Fibroblast of skin of scalp (primary cell): ENCODE measurements around the gene TRIM17.
"Not testable (repeated sequence)": the region's sequence is repeated elsewhere in the genome, so short reads cannot be mapped to it uniquely, and the experiment has no call there.

Experiments used
- DNase-seq: peaks from one replicate; pipeline ENCODE4 v3.0.0-alpha.2; 2013

Gene TRIM17

GRCh38 chr1:228446852-228447251, 30.2 kb upstream of the TRIM17 start:
- DNase-seq: no peak

DNA sequence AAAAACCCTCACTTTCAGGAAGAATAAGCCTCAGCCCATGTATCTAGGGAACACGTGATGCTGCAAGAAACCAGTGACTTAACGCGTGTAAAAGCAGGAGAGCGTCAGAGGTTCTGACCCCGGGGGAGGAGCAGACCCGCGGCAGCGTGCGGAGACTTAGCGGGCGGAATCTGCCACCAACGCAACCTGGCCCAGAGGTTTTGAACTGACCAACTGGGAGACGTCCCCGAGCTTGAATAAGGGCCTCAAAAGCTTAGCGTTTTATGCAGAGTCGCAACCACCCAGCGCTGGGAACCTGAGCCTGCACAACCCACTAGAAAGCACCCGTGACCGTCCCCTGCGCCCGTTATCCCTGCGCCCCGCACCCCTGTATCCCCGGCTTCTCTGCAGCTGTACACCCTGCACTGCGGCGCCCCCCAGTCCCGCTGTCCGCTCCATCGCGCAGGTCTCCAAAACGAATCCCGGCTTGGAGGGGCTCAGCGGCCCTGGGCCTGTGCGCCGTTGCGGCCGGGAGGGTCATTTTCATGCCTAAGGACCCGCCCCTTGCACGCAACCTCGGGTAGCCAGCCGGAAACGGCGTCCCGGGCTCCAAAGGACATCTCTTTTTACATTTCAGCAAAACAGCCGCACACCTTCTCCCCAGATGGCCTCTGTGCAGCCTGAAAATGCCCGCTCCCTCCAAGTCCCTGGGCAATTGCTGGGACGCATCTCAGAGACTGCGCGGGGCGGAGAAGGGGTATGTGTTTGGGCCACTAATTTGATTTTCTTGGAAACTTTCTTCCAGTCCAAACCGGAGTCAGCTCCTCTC, 29.4 kb upstream of the TRIM17 start:
- DNase-seq: peak; percentile 13

DNA sequence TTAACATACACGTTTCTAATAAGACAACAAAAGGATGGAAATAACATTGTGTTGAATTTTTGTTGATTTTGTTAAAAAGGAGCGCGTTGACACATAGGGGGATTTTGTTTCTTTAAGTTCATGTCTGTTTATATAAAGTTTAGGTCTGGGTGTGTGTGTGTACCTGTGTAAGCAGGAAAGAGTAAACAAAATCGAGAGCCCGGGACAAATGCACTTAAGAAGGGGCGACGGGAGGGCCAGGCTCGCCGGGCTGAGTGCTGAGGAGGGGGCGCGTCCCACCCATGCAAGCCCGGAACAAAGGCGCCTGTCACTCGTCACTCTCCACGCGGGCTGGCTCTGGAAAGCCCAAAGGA, 28.8 kb upstream of the TRIM17 start:
- DNase-seq: no peak

GRCh38 chr1:228443395-228443794, 26.7 kb upstream of the TRIM17 start:
- no peak for DNase-seq

GRCh38 chr1:228440761-228441500, 24.3 kb upstream of the TRIM17 start:
- DNase-seq: no peak

DNA sequence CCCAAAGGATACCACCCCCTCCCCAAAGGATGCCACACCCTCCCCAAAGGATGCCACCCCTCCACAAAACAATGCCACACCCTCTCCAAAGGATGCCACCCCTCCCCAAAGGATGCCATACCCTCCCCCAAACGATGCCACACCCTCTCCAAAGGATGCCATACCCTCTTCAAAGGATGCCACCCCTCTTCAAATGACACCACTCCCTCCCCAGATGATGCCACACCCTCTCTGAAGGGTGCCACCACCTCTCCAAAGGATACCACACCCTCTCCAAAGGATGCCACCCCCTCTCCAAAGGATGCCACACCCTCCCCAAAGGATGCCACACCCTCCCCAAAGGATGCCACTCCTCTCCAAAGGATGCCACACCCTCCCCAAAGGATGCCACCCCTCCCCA, 21.6 kb upstream of the TRIM17 start:
- DNase-seq: no peak

DNA sequence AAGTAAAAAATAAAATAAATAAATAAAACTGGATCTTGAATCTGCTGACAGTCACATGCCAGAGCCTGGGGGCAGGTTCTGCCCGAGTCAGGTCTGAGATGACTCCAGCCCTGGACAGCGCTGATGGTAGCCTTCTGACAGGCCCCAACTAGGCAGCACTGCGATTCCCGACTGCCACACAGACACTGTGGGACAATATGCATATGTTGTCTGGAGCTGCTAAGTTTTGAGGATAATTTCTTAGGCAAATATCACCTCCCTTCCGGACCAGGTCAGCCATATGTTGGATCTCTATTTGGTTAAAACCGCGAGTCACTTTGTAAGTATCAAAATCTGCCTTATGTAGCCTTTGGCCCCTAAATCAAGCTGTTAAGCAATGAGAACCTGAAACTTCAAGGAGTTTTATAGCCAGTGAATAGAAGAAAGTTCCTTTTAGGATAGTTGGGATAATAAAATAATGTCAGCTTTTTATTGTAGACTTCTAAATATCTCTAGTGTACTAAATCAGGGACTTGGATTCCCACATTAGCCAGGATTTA, 20.8 kb upstream of the TRIM17 start:
- no peak for DNase-seq

GRCh38 chr1:228434689-228435088, 18.0 kb upstream of the TRIM17 start:
- no peak for DNase-seq

GRCh38 chr1:228433337-228434053, 16.8 kb upstream of the TRIM17 start:
- DNase-seq: not testable (repeated sequence)

DNA sequence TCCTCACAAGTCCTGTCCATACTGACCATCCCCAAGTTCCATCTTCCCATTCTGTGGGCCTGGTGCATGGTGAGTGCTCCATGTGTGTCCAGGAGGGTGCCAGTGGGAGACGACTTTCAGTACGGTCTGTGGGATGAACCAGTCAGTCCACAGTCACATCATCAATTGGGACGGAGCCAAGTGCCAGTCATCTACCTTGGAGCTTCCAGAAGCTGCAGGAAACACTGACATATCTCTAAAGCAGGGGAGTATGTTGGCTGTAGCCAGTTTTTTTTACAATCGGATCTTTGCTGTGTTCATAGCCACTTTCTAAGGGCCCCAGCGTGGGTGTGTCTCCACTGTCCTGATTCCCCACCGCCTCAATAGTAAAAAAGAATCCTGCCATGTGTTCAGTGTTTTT, 13.6 kb upstream of the TRIM17 start:
- DNase-seq: no peak

- no peak for DNase-seq
Measured at GRCh38 chr1:228429698-228430097, 13.0 kb upstream of the TRIM17 start.

GRCh38 chr1:228429007-228429406, 12.3 kb upstream of the TRIM17 start:
- no peak for DNase-seq

- no peak for DNase-seq
Measured at GRCh38 chr1:228428412-228428811, 11.8 kb upstream of the TRIM17 start.

DNA sequence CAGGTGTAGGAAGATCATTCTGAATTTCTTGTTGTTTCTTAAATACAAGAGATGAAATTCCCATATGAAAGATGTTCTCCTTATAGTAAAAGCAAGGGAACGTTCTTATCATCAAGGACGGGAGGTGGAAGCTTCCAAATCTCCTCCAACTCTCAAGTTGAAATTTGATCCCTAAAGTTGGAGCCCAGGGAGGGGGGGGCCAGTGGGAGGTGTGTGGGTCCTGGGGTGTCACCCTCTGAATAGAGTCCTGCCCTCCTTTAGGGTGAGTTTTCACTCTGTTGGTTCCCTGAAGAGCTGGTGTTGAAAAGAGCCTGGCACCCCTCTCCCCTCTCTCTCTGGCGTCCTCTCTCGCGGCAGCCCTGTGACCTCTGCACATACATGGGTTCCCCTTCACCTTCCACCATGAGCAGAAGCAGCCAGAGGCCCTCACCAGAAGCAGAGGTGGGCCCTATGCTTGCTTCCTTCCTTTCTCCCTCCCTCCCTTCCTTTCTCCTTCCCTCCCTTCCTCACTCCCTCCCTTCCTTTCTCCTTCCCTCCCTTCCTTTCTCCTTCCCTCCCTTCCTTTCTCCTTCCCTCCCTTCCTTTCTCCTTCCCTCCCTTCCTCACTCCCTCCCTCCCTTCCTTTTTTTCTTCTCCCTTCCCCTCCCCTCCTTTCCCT, 10.0 kb upstream of the TRIM17 start:
- DNase-seq: no peak

DNA sequence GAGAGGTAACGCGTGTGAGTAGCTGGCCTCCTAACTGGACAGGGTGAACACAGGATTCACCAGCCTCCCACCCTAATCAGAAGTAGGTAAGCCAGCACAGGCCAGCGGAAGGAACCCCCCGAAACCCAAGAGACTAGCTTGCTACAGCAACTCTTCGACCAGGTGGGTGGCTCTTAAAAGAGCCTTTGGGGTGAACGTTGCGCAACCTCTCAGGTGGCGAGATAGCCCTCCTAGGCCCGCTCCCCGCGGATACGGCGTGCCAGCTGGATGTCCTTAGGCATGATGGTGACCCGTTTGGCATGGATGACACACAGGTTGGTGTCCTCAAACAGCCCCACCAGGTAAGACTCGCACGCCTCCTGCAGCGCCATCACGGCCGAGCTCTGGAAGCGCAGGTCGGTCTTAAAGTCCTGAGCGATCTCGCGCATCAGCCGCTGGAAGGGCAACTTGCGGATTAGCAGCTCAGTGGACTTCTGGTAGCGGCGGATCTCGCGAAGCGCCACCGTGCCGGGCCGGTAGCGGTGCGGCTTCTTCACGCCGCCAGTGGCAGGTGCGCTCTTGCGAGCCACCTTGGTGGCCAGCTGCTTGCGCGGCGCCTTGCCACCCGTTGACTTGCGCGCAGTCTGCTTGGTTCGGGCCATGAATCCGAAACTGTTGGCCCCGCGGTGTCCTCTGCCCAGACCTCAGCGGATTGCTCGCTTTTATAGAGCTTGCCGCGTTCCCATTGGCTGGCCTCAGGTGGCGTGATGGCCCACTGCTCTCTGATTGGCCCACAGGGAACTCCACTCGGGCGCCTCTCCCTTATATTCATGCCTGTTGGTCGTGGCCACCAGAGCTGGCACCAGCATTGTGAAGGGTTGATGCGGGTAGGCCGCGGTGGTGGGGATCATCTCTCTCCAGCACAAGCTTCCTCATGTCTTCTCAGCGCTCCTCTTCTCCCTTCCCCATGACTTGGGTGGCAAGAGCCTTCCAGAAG, 8.3 kb upstream of the TRIM17 start:
- DNase-seq: no peak

GRCh38 chr1:228423404-228424053, 6.9 kb upstream of the TRIM17 start:
- no peak for DNase-seq

DNA sequence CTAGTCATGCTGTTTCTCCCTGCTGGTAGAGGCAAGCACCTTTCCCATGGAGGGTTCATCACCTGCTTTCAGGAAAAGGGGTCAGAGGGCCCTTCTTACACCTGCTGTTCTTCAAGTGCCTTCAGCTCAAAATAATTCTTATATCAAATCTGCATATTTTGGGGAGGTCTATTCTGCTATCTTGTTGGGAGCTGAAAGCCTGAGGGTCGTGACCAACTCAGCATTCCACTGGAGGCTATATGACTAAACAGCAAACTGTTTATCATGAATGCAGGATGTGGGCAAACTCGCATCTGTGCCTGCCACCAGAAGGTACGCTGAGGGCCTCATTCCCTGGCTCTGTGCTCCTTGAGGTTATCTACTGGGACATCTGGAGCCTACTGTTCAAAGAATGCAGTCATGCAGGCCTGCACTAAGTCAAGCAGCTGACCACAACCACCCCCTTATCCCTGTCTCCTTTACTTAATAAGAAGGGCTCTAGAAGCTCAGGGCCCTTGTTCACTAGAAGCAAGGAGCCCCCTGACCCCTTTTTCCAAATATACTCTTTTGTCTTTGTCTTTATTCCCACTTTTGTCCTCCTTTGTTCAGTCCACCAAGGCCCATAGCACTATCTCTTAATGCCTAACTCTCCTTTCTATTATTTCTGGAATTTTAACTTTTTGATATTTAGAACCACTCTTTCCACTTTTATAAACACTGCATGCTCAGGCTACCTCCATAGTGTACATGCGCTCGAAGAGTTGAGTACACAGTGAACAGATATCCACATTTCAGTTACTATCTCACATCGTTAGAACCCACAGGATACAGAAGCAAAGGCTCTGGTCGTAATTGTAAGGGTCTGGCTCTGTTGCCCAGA, 4.5 kb upstream of the TRIM17 start:
- DNase-seq: no peak

DNA sequence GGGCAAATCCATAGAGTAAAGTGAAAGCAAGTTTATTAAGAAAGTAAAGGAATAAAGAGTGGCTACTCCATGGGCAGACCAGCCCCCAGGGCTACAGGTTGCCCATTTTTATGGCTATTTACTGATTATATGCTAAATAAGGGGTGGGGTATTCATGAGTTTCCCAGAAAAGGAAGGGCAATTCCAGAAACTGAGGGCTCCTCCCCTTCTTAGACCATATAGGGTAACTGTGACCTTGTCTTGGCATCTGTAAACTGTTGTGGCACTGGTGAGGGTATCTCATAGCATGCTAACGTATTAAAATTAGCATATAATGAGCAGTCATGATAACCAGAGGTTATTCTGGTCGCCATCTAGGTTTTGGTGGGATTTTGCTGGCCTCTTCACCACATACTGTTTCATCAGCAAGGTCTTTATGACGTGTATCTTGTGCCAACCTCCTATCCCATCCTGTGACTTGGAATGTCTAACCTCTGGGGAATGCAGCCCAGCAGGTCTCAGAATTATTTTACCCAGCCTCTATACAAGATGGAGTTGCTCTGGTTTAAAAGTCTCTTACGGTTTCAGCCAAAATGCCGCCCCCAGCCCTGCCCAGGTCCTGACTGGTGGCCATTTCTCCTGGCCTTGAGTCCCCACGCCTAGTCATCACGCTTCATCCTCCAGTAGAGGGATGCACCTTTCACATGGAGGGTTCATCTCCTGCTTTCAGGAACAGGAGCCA, 982 bp upstream of the TRIM17 start:
- DNase-seq: no peak

- DNase-seq: no peak
Measured at GRCh38 chr1:228417061-228417460, 400 bp upstream of the TRIM17 start.
